ENCODE results near the gene CALD1.

DNA sequence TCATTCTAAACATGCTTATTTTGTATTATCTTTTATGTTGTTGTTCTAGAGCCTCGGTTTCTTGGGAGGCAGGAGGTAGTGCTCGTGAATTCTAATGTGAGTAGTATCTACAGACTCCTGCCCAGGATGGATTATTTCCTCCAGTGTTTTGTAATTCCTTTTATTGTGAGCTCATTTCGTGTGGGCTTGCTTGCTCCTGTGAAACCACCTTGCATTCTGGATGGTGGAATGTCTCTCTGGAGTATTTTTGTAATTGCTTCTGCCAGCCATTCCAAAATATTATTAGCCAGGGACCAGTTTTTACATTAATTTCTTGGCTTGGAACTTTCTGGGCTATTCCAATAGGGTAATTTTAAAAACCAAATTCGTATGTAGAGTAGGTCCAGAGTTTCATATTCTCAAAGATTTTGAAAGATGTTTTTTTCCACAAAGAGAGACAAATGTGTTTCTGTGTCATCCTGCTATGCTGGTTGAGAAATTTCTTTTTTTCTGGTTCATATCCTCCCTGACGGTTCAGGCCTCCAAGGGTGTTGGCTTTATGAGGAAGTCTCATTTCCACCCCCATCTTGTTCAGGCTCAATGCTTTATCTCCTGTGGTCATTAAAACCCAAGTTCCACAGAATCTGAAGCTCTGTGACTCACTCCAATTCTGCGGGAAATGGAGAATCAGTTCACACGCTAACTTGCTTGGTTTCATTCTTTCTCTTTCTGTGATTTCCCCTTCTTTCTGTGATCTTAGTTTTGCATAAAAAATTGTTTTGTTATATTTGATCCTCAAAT, 41.7 kb upstream of the CALD1 start:
- TF ChIP-seq CTCF (IDR thresholded peaks at IDR 0.05; ENCODE audit: insufficient read depth, low read length, poor library complexity, severe bottlenecking) (no peak), EZH2phosphoT487 (conservative IDR thresholded peaks at IDR 0.05; ENCODE audit: low read length) (no peak)

Data from SU-DHL-6 (cell line).